SKM-1 treated with dmso at 0.1 percent for 144 hours (cell line): ENCODE measurements around the gene SPATA17.

Experiments used
- DNase-seq: peaks from one replicate; lab custom pipeline; 2025; ENCODE audit not compliant: unreplicated experiment; lab: John Stamatoyannopoulos, UW

Gene SPATA17

GRCh38 chr1:217847643-217848042, 216.5 kb downstream of the SPATA17 start:
- no peak for DNase-seq

DNA sequence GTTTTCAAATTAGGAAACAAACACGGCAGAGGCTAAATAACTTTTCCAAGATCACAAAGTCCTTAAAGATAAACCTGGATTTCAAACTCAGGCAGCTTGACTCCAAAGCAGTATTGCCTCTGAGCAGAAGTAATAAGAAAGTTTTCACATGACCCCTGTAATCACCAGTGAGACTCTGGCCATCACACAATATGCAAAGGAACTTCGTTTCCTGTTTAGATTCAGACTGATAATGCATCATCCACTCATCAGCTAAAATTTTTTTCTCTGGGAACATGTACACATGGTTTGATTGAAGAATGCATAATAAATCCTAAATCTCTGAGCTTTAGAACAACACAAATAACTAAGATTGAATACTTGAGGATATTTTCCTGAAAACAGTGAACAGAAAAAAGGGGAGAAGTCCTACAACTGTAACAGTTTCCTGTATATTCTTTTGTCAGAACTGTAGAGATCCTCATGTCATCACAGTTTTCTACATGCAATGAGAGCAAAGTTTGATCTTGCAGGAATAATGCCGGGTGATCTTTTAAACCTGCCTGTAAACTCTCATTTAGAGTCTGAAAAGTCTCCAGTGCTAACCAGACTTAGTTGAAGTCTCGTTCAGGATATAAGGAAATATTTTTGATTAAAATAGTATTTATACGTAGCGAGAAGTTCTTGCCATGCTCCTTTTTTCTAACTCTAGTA, 225.3 kb downstream of the SPATA17 start:
- DNase-seq = no peak

DNA sequence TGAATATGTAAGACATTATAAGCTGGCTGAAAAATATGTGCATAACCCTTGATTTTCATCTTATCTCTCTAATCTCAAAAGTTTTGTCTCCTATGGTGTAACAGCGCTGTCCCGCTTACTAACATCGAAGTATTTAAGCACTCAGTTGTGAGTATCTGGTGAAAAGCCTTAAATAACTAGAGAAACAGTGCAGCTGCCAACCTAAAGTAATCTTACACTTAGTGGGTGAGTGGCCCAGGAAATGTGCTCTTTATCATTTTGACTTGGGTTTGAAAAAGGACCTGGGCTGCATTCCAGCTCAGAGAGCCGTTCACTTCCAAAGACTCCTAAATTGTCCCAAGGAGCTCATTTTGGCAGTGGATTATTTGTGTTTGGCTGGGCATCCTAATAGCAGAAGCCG, 225.9 kb downstream of the SPATA17 start:
- DNase-seq = no peak

- no peak for DNase-seq
Measured at GRCh38 chr1:217861658-217862057, 230.5 kb downstream of the SPATA17 start.

- no peak for DNase-seq
Measured at GRCh38 chr1:217867446-217867995, 236.4 kb downstream of the SPATA17 start.

DNA sequence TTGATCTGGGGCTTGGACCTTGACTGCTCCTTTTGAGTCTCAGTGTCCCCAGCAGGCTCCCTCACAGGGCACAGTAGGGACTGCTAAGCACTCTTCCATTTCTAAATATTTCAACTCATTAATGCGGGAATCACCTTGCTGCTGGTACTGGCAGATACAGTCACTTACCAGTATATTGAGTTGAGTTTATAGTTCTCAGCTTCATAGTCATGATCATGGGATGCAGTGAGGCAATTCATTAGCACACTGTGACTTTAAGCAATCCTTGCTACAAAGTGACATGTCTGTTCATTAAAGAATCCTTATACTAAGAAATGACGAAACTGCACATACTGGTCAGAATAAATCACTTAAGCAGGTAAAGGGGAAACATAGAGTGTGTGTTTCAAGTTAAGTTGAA, 240.8 kb downstream of the SPATA17 start:
- DNase-seq = no peak

- DNase-seq = no peak
Measured at GRCh38 chr1:217875229-217875628, 244.1 kb downstream of the SPATA17 start.

GRCh38 chr1:217876401-217876800, 245.3 kb downstream of the SPATA17 start:
- DNase-seq = no peak

DNA sequence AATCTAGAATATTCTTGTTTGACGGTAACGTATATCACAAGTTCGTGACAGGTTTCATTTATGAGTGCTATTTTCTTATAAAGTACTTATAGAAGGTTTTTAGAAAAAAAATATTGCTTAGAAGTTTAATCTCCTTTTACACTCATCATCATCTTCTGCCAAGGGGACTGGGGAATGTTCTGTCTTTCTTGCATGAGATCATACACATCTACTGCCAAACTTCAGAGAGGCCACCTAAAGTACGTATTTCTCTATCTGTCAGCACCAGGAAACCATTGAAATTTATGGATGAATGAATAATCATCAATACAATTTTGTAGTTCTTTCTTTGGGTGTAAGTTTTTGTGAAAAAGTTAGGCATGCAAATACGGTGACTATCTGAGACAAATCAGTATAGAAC, 245.8 kb downstream of the SPATA17 start:
- no peak for DNase-seq

- DNase-seq = no peak
Measured at GRCh38 chr1:217881131-217881543, 250.0 kb downstream of the SPATA17 start.

GRCh38 chr1:217881607-217882332, 250.6 kb downstream of the SPATA17 start:
- DNase-seq = no peak

- DNase-seq = no peak
Measured at GRCh38 chr1:217885181-217885580, 254.0 kb downstream of the SPATA17 start.

DNA sequence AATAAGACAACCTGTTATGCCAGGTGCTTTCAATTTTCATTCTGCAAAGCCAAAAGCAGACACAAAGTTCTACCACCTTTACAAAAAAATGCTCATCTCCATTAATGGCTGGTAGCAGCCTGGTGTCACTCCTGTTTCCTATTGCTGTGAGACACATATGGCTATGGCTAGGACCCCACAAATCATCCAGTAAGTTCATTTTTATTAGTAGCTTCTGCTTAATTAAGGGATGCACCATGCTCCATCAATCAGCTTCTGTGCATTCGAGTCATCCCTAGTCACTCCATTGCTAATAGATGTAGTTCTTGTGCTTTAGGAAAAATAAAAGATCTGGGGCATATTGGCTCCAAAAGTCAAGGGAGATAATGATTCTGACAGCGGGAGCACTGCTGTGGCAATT, 257.2 kb downstream of the SPATA17 start:
- no peak for DNase-seq

DNA sequence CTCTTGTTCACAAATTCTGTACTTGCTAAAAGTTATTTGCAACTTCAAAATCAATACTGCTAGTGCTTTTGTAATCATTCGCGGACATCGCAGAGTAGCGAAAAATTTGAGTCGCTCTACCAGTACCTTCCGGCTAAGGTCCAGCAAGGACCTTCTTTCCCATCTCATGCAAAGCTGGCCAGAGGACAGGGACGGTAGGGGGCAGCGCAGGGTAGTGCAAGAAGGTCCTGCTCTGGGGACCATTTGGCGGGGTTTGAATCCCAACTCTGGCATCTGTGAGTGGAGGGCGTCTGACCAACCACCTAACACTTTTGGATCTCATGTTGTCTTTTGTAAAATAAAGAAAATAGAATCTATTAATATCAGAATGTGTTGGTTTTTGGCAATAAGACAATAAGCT, 258.3 kb downstream of the SPATA17 start:
- DNase-seq = no peak

GRCh38 chr1:217891966-217892365, 260.8 kb downstream of the SPATA17 start:
- no peak for DNase-seq

DNA sequence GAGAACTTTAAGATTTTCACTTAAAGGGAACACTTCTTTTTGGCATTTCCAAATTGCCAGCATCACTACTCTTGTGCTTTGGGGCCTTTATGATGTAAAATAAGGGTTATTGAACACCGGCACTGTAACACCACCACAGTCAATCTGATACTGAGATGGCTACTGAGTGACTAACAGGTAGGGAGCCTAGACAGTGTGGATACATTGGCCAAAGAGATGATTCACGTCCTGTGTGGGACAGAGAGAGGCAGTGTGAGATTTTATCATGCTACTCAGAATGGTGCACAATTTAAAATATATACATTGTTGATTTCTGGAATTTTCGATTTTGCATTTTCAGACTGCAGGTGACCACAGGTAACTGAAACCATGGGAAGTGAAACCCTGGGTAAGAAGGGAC, 261.6 kb downstream of the SPATA17 start:
- DNase-seq = no peak

- DNase-seq = no peak
Measured at GRCh38 chr1:217895841-217896240, 264.7 kb downstream of the SPATA17 start.

GRCh38 chr1:217896490-217896889, 265.3 kb downstream of the SPATA17 start:
- no peak for DNase-seq

DNA sequence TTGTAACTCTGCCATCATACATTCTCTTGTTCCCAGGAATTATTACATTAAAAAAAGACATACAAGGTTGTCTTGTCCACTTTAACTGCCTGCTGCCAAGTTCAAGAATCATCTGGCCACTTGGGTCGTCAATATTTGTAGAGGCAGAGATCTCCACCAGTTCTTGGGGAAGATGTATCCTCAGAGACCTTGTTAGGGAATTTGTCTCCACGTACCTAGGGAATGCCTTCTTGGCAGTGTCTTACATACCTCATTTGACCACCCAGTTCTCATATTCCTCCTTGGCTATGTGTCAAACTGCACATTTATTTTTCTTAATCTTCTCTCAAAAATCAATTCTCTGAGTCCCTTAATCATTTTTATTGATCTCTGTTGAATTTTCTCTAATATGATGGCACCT, 266.0 kb downstream of the SPATA17 start:
- no peak for DNase-seq

DNA sequence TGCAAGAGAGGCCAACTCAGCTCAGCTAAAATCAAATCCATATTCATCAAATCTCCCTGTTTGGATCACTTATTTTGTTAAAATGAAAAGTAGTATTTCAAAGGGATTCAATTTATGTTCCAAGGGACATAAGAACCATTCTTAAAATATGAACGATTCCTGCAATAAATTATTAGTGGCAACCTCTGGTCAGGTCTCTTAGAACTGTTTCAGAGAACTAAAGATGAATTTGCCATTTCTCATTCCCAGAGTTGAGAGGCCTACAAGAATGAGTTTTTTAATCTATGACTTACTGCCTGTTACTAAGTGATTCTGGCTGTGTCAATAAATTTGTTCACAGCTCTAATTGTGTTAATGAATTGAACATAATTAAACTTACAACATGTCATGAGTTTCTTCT, 268.5 kb downstream of the SPATA17 start:
- DNase-seq = no peak

- no peak for DNase-seq
Measured at GRCh38 chr1:217907504-217907903, 276.4 kb downstream of the SPATA17 start.

- DNase-seq = no peak
Measured at GRCh38 chr1:217910203-217910602, 279.1 kb downstream of the SPATA17 start.
